Neural cell (in vitro differentiated cells): ENCODE results near the gene ROBO1. TPM values are rescaled to one million over a fixed set of nuclear protein-coding genes. Genes with fewer than 3 reads are reported as not detected.

ENCODE experiments used
- H2AFZ ChIP-seq: fragments of 200-600, 300-800 bp; sonication (generic), shearing (Covaris generic); 2 replicates; pipeline ENCODE4 v1.6.0; 2014; ENCODE audit warnings: low read depth, mild to moderate bottlenecking, antibody characterized with exemption, low read length, moderate library complexity
- H3F3A ChIP-seq: fragments of 200-600 bp; shearing (Covaris generic); 2 replicates; pipeline ENCODE4 v1.6.1; 2016; ENCODE audit warnings: mild to moderate bottlenecking, moderate library complexity, mixed read lengths, antibody characterized with exemption, low read length; ENCODE audit not compliant: insufficient read depth, poor library complexity, severe bottlenecking
- H3K27ac ChIP-seq: fragments of 200-600, 300-800 bp; sonication (generic), shearing (Covaris generic); 2 replicates; pipeline ENCODE4 v1.5.1; 2014; ENCODE audit warnings: mild to moderate bottlenecking, low read length, moderate library complexity
- H3K27me3 ChIP-seq: fragments of 300-800, 200-600 bp; sonication (generic), shearing (Covaris generic); 2 replicates; pipeline ENCODE4 v1.6.0; 2014; ENCODE audit warnings: mild to moderate bottlenecking, low read depth, low read length, moderate library complexity; ENCODE audit not compliant: insufficient read depth
- H3K36me3 ChIP-seq: fragments of 300-800, 200-600 bp; sonication (generic), shearing (Covaris generic); 2 replicates; pipeline ENCODE4 v1.5.1; 2014; ENCODE audit warnings: mild to moderate bottlenecking, antibody characterized with exemption, low read length, moderate library complexity; ENCODE audit not compliant: insufficient read depth
- H3K4me2 ChIP-seq: fragments of 300-800, 200-600 bp; sonication (generic), shearing (Covaris generic); 2 replicates; pipeline ENCODE4 v1.6.0; 2014; ENCODE audit warnings: mild to moderate bottlenecking, low read length
- H3K4me3 ChIP-seq: fragments of 300-800, 200-600 bp; sonication (generic), shearing (Covaris generic); 2 replicates; pipeline ENCODE4 v1.5.1; 2014; ENCODE audit warnings: mild to moderate bottlenecking, low read length, moderate library complexity
- H3K79me2 ChIP-seq: fragments of 200-600 bp; shearing (Covaris generic); replicated peaks from 2 replicates; pipeline ENCODE4 v1.6.0; 2014; ENCODE audit warnings: mild to moderate bottlenecking, low read length, moderate library complexity; ENCODE audit not compliant: insufficient read depth
- H3K9ac ChIP-seq: fragments of 300-800, 200-600 bp; sonication (generic), shearing (Covaris generic); 2 replicates; pipeline ENCODE4 v1.6.1; 2016; ENCODE audit warnings: mild to moderate bottlenecking, low read length, mixed read lengths
- H3K9me2 ChIP-seq: fragments of 200-600 bp; shearing (Covaris generic); 2 replicates; pipeline ENCODE4 v1.6.1; 2016; ENCODE audit warnings: mild to moderate bottlenecking, low read length, mixed read lengths; ENCODE audit not compliant: insufficient read depth
- H3K9me3 ChIP-seq: fragments of 200-600, 300-800 bp; sonication (generic), shearing (Covaris generic); 2 replicates; pipeline ENCODE4 v1.6.1; 2016; ENCODE audit warnings: mild to moderate bottlenecking, mixed run types, low read length, moderate library complexity, mixed read lengths
- H4K20me1 ChIP-seq: fragments of 200-600 bp; shearing (Covaris generic); 2 replicates; pipeline ENCODE4 v1.6.1; 2016; ENCODE audit warnings: mild to moderate bottlenecking, mixed run types; ENCODE audit not compliant: insufficient read depth
- CTCF ChIP-seq: fragments of 450-650 bp; IDR thresholded peaks from 2 replicates; pipeline ENCODE4 v1.5.1; 2014; ENCODE audit warnings: antibody characterized with exemption, mild to moderate bottlenecking, moderate library complexity; ENCODE audit not compliant: poor library complexity, severe bottlenecking
- EP300 ChIP-seq: fragments of 450-650 bp; conservative IDR thresholded peaks from 2 replicates; pipeline ENCODE4 v1.6.1; 2014; ENCODE audit warnings: antibody characterized with exemption, mild to moderate bottlenecking, moderate library complexity; ENCODE audit not compliant: poor library complexity, severe bottlenecking
- EZH2 ChIP-seq: fragments of 200-600, 300-800 bp; shearing (Covaris generic), sonication (generic); IDR thresholded peaks from 2 replicates; pipeline ENCODE4 v1.6.1; 2014; ENCODE audit warnings: antibody characterized with exemption, low read length, borderline replicate concordance, mild to moderate bottlenecking; ENCODE audit not compliant: insufficient read depth, poor library complexity, severe bottlenecking
- MXI1 ChIP-seq: fragments of 450-650 bp; conservative IDR thresholded peaks from 2 replicates; pipeline ENCODE4 v1.6.1; 2014; ENCODE audit warnings: antibody characterized with exemption, mild to moderate bottlenecking; ENCODE audit not compliant: poor library complexity, severe bottlenecking
- POLR2AphosphoS5 ChIP-seq: IDR thresholded peaks from 2 replicates; pipeline ENCODE4 v1.6.1; 2012
- RAD21 ChIP-seq: fragments of 450-650 bp; conservative IDR thresholded peaks from 2 replicates; pipeline ENCODE4 v1.6.1; 2014; ENCODE audit warnings: antibody characterized with exemption, mild to moderate bottlenecking, moderate library complexity
- REST ChIP-seq: IDR thresholded peaks from 2 replicates; pipeline ENCODE4 v1.6.1; 2012; ENCODE audit warnings: borderline replicate concordance
- SMC3 ChIP-seq: fragments of 450-650 bp; conservative IDR thresholded peaks from 2 replicates; pipeline ENCODE4 v1.6.1; 2014; ENCODE audit warnings: antibody characterized with exemption, mild to moderate bottlenecking, moderate library complexity; ENCODE audit not compliant: poor library complexity
- TAF1 ChIP-seq: IDR thresholded peaks from 2 replicates; pipeline ENCODE4 v1.6.1; 2012; ENCODE audit warnings: low read depth
- polyA plus RNA-seq: library from polyadenylated mRNA; depleted of rRNA; stranded (reverse); fragments of >200 nt; gene quantifications from 2 replicates; pipeline ENCODE4 v1.2.3, GENCODE V29; 2014

ROBO1 gene
- polyA plus RNA-seq, 1 donor from 2014 or later, result 183 TPM

GRCh38 chr3:79160421-79160820 lies 607.4 kb downstream of the ROBO1 start:
- H4K20me1 ChIP-seq, result no peaks in the 10 kb centered on the region
- no peak overlapping the region for H3K9ac ChIP-seq
- TF ChIP-seq TAF1 (no peak), SMC3 (no peak), EZH2 (no peak), CTCF (no peak), POLR2AphosphoS5 (no peak), RAD21 (no peak), REST (no peak), MXI1 (no peak)
- H3K27ac ChIP-seq, result no peak overlapping the region
- H3F3A ChIP-seq, result no peaks in the 10 kb centered on the region
- H3K9me3 ChIP-seq, result no peaks in the 10 kb centered on the region
- H3K4me2 ChIP-seq, result no peak overlapping the region
- H3K79me2 ChIP-seq, result no peaks in the 10 kb centered on the region
- H3K4me3 ChIP-seq, result no peak overlapping the region
- H2AFZ ChIP-seq, result no peak overlapping the region
- H3K36me3 ChIP-seq, result no peaks in the 10 kb centered on the region
- no peaks in the 10 kb centered on the region for H3K9me2 ChIP-seq
- H3K27me3 ChIP-seq, result no peaks in the 10 kb centered on the region

GRCh38 chr3:79159736-79160135 lies 608.1 kb downstream of the ROBO1 start:
- no peaks in the 10 kb centered on the region for H3K36me3 ChIP-seq
- H3K27ac ChIP-seq, result no peak overlapping the region
- no peak overlapping the region for H2AFZ ChIP-seq
- no peaks in the 10 kb centered on the region for H3K79me2 ChIP-seq
- no peaks in the 10 kb centered on the region for H4K20me1 ChIP-seq
- no peaks in the 10 kb centered on the region for H3K27me3 ChIP-seq
- H3K9ac ChIP-seq, result no peak overlapping the region
- H3K4me3 ChIP-seq, result no peak overlapping the region
- no peaks in the 10 kb centered on the region for H3K9me3 ChIP-seq
- H3K9me2 ChIP-seq, result no peaks in the 10 kb centered on the region
- no peaks in the 10 kb centered on the region for H3F3A ChIP-seq
- no peak overlapping the region for H3K4me2 ChIP-seq
- no peak for TF ChIP-seq MXI1
- TF ChIP-seq RAD21, result no peak
- no peak for TF ChIP-seq SMC3
- TF ChIP-seq CTCF, result no peak
- TF ChIP-seq TAF1, result no peak
- no peak for TF ChIP-seq POLR2AphosphoS5
- TF ChIP-seq REST, result no peak
- TF ChIP-seq EZH2, result no peak
- no peak for TF ChIP-seq EP300
